ENCODE results near the gene RPL19.

DNA sequence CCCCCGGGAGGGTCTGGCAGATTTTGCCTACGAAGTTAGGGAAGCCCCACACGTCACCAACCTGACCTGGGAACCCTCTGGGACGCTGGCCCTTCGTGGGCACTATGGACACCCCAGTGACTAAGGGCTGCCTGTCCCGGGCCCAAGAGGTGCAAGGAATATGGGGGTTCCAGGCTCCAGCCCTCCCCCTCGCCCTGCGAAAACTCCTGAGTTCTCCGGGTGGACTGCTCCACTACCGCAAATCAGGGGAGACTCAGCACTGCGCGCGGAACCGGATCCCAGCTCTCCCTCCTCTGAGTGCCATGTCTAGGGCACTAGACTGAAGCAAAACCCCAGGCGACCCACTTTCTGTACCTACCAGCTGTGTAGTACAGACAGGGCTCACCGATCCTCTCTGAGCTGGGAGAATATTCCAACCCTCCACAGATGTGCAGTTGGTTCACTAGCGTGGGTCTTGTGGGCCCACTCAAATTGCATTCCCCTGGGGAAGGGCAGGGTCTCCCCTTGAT, 34.2 kb upstream of the RPL19 start, which contains the start of gene ARL5C:
- TF ChIP-seq, protein P1, sequence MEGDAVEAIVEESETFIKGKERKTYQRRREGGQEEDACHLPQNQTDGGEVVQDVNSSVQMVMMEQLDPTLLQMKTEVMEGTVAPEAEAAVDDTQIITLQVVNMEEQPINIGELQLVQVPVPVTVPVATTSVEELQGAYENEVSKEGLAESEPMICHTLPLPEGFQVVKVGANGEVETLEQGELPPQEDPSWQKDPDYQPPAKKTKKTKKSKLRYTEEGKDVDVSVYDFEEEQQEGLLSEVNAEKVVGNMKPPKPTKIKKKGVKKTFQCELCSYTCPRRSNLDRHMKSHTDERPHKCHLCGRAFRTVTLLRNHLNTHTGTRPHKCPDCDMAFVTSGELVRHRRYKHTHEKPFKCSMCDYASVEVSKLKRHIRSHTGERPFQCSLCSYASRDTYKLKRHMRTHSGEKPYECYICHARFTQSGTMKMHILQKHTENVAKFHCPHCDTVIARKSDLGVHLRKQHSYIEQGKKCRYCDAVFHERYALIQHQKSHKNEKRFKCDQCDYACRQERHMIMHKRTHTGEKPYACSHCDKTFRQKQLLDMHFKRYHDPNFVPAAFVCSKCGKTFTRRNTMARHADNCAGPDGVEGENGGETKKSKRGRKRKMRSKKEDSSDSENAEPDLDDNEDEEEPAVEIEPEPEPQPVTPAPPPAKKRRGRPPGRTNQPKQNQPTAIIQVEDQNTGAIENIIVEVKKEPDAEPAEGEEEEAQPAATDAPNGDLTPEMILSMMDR (IDR thresholded peaks at IDR 0.05): no peak
- TF ChIP-seq POLR2A (IDR thresholded peaks at IDR 0.05): no peak

All from body of pancreas (tissue), 4 donors.